IPS DF 6.9 (cell line): ENCODE measurements around the gene FHIT.

Experiments used
- DNase-seq: peaks from one replicate; pipeline ENCODE4 v3.0.0-alpha.2; 2013; ENCODE audit warnings: low read depth, low spot score
- H3K27ac ChIP-seq: one replicate; pipeline ENCODE4 v1.5.1; 2013; ENCODE audit warnings: low read length, control low read depth
- H3K27me3 ChIP-seq: 2 replicates; pipeline ENCODE4 v1.6.1; 2013; ENCODE audit warnings: mild to moderate bottlenecking, low read length; ENCODE audit not compliant: control insufficient read depth, insufficient read depth
- H3K36me3 ChIP-seq: 2 replicates; pipeline ENCODE4 v1.6.1; 2013; ENCODE audit warnings: low read length; ENCODE audit not compliant: control insufficient read depth, insufficient read depth
- H3K4me1 ChIP-seq: 2 replicates; pipeline ENCODE4 v1.6.1; 2013; ENCODE audit warnings: low read length; ENCODE audit not compliant: control insufficient read depth, insufficient read depth
- H3K4me3 ChIP-seq: 2 replicates; pipeline ENCODE4 v1.5.1; 2013; ENCODE audit warnings: mild to moderate bottlenecking, low read length
- H3K9me3 ChIP-seq: 2 replicates; pipeline ENCODE4 v1.6.1; 2013; ENCODE audit warnings: low read length, inconsistent platforms; ENCODE audit not compliant: control insufficient read depth, insufficient read depth
- WGBS: extraction: QIAGEN DNeasy Blood & Tissue Kit; methylation state at CpG from one replicate; pipeline ENCODE4 v1.1.7; 2013; ENCODE audit warnings: mixed read lengths, missing lambda C conversion rate; ENCODE audit not compliant: insufficient read length, insufficient coverage; 5-methylcytosine and 5-hydroxymethylcytosine counted together

The FHIT gene

DNA sequence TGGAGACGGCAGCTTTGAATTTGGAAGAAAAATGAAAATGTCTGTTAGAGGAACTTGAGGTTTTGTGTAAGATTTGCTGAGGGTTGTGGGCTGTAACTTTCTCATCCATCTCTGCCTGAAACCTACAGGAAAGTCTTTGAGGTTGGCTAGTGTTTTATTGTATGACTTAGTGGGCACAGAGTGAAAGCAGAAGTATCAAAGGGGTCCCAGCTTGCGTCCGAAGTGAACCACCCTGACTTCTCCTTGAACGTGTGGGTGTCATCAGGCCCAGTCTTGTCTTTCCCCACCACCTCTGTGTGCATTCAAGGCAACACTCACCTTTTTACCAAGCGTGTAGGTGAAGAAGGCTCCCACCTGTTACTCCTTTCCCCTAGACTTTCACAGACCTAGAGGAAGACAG, 1519.3 kb downstream of the FHIT start:
- Histone ChIP-seq H3K27ac (no peak overlapping the region), H3K4me3 (no peak overlapping the region), H3K36me3 (no peaks in the 10 kb centered on the region), H3K27me3 (no peaks in the 10 kb centered on the region), H3K4me1 (no peaks in the 10 kb centered on the region), H3K9me3 (no peaks in the 10 kb centered on the region)
- DNase-seq: no peak
- WGBS: no CpG with 5 or more reads among the region's 5 CpGs

DNA sequence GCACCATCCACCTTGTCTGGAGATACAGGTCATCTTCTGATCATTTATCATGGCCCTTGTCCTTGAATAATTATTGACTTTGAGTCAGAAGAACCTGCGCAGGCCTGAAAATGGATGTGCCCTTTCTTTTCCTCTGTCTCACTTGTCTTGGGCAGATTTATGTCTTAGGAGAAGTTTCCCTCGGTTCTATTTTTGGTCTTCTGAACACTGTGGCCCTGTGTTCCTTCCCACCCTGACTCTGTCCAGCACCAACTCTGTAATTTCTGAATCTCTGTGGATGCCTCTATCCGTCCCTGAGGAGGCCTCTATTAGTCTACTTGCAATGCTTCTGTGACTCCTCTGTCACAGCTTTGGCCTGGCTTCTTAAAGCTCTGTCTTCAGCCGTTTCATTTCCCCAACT, 1520.7 kb downstream of the FHIT start:
- no peak overlapping the region for H3K4me3 ChIP-seq
- no peaks in the 10 kb centered on the region for H3K4me1 ChIP-seq
- H3K36me3 ChIP-seq: no peaks in the 10 kb centered on the region
- no peaks in the 10 kb centered on the region for H3K9me3 ChIP-seq
- H3K27me3 ChIP-seq: no peaks in the 10 kb centered on the region
- H3K27ac ChIP-seq: no peak overlapping the region
- WGBS: no CpG with 5 or more reads among the region's 4 CpGs
- DNase-seq: no peak

DNA sequence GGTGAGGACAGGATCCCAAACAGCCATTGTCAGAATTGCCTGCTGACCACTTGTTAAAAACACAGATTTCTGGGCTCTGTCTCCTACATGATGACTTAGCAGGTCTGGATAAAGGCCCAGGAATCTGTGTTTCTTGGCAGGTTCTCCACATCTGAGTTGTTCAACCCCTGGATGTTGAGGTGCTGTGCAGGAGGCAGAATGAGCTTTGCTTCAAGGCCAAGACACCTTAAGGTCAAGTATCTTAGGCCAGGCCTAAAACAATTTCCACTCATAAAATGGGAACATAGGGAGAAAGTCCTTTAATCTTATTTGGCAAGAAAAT, 1522.7 kb downstream of the FHIT start:
- Histone ChIP-seq H3K4me1 (no peaks in the 10 kb centered on the region), H3K36me3 (no peaks in the 10 kb centered on the region), H3K4me3 (no peak overlapping the region), H3K9me3 (no peaks in the 10 kb centered on the region), H3K27me3 (no peaks in the 10 kb centered on the region), H3K27ac (no peak overlapping the region)
- DNase-seq: no peak

DNA sequence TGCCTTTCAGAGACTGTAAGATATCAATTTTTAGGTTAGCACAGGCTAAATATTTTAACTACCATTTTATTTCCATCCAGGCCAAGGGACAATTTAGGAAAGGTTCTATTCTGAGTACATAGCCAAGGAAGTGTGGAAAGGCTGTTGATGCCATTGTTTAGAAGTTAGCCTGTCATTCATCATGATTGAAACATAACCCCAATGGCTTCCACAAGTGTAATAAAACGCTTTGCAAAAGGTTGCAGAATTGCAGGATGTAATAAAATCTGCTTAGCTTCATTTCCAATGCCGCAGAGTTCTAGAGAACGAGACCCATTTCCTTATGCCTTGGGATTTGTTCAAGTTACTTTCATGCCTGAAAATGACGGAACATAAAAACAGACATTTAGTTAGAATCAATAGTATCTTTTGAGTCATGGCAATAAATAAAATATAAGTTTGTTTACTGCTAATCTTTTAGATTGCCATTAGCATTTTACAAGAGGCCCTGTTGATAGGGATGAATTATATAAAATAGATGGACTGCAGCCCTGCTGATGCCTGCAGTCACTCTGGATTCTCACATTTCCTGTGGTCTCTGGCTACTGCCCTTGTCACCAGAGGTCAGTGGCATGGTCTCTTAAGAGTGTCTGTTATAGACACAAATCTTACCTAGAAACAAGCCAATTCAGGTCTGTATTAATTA, 1523.2 kb downstream of the FHIT start:
- H3K27me3 ChIP-seq: no peaks in the 10 kb centered on the region
- H3K9me3 ChIP-seq: no peaks in the 10 kb centered on the region
- H3K4me3 ChIP-seq: no peak overlapping the region
- WGBS: no CpG with 5 or more reads among the region's 4 CpGs
- no peak for DNase-seq
- no peak overlapping the region for H3K27ac ChIP-seq
- no peaks in the 10 kb centered on the region for H3K36me3 ChIP-seq
- H3K4me1 ChIP-seq: no peaks in the 10 kb centered on the region

DNA sequence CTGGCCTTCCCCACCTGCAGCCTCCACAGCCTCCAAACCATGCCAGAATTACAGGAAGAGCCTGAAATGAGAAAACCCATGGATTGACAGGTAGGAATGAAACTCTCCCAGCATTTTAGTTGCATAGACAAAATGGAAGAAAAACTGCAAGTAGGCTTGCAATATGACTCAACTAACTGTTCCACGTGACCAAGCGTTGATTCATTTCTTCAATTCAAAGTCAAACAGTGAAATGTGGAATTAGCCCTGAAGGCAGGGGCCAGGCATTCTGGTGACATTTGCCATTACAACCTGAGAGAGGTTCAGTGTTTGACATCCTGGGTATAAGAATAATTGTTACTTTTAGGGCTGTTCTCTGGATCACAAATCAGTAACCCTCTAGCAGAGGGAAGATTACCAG, 1525.0 kb downstream of the FHIT start:
- no CpG with 5 or more reads among the region's 2 CpGs for WGBS
- DNase-seq: no peak
- H3K9me3 ChIP-seq: no peaks in the 10 kb centered on the region
- H3K36me3 ChIP-seq: no peaks in the 10 kb centered on the region
- H3K27me3 ChIP-seq: no peaks in the 10 kb centered on the region
- H3K27ac ChIP-seq: no peak overlapping the region
- H3K4me1 ChIP-seq: no peaks in the 10 kb centered on the region
- H3K4me3 ChIP-seq: no peak overlapping the region

DNA sequence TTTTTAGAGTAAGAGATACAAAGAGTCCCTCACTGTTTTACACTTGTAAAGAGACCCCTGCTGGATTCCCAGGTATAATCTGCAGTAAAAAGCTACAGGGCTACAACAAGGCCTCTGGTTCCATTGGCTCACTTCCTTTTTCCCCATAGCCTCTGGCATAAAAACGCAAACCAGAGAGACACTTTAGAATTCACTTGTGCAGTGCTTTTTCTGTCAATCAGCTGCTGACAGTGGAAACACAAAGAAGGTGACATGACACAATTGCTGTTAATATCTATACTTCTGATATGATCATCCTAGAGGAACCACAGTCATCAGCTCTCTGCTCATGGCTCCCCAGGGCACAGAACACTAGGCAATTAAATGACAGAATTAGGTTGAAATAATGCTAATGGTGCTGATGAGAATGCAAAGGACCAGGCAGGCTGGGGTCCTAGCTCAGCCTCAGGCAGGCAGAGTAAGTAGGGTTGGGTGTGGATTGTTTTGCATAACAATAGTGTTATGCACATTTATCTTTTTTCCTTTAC, 1533.5 kb downstream of the FHIT start:
- WGBS: no CpG with 5 or more reads among the region's 1 CpG
- Histone ChIP-seq H3K4me1 (peaks cover 2% of the 10 kb centered on the region; the same call in 1 of the 2 replicates), H3K27ac (no peak overlapping the region), H3K36me3 (no peaks in the 10 kb centered on the region), H3K27me3 (no peaks in the 10 kb centered on the region), H3K4me3 (no peak overlapping the region), H3K9me3 (no peaks in the 10 kb centered on the region)
- DNase-seq: no peak

DNA sequence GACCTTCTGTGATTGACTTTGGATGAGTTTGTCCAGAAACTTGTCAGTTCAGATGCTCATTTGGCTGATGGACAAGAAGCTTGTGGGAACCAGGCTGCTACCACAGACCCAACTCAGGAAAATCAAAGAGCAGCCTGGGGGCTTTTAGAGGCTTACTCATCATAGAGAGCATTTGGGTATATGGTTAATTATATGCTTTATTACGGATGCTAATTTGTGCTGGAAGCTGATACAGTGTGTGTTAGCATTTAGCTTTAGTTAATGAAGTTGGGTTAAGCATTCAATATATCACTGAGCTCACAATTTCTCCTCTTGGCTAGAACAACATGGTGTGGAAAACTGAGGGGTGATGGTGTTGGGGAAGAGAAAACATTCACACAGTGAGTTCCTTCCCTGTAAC, 1537.2 kb downstream of the FHIT start:
- DNase-seq: no peak
- no peaks in the 10 kb centered on the region for H3K36me3 ChIP-seq
- no peaks in the 10 kb centered on the region for H3K9me3 ChIP-seq
- no CpG with 5 or more reads among the region's 1 CpG for WGBS
- H3K4me3 ChIP-seq: no peak overlapping the region
- H3K27me3 ChIP-seq: no peaks in the 10 kb centered on the region
- H3K27ac ChIP-seq: no peak overlapping the region
- H3K4me1 ChIP-seq: peaks cover 2% of the 10 kb centered on the region; the same call in 1 of the 2 replicates

DNA sequence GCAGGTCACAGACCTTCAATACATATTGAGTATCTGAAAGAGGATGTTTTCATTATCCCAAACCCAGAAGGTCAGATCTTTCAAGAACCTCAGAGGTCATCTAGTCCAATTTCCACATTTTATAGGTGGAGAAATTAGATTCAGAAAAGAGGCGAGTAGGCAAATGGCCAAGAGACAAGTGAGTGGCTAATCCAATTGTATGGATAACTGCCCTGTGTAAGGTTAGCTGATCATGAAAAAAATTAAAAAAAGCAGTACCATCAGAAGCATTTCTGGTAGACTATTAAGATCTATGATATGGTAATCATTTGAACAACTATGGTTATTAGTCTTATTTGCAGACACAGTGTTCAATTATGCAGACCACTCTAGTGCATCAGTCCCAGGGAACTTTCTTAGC, 1540.7 kb downstream of the FHIT start:
- no peaks in the 10 kb centered on the region for H3K4me1 ChIP-seq
- no peak overlapping the region for H3K27ac ChIP-seq
- no peaks in the 10 kb centered on the region for H3K9me3 ChIP-seq
- no peaks in the 10 kb centered on the region for H3K27me3 ChIP-seq
- no CpG with 5 or more reads among the region's 1 CpG for WGBS
- H3K36me3 ChIP-seq: no peaks in the 10 kb centered on the region
- no peak overlapping the region for H3K4me3 ChIP-seq
- no peak for DNase-seq

DNA sequence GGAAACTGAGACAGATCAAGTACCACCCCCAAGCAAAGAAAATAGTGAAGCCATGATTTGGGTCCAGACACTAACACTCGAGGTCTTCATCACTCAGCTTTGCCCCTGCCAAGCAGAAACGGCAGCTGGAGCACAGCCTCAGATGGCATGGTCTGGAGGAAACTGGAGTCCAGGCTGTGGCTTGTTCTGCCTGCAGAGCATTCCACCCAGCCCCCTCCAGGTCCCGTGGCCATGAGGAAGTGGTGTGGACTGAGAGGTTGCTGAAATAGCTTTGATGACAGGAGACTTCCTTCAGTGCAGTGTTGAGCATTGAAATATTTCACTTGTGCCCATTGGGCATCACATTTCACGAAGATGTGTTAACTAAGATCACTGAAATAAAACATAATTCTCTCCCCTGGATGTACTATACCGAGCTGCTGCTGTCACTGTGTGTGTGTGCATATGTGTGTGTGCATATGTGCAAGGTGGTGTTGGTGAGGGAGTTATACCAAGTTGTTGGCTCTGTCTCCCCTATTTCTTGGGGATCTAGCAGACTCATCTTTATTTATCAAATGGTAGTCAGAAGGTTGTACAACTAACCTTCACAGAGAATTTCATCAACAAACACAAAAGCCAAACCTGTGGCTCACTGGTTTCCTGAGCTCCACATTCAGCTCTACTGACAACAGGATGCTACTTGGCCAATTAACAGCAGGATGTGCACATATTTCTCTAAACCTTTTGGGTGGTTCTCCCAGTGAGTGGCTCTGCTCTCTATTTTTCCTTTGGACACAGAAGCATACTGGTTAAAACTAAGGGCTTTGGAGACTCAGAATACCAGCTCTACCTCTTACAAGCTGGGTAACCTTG, 1541.3 kb downstream of the FHIT start:
- H3K27me3 ChIP-seq: no peaks in the 10 kb centered on the region
- H3K36me3 ChIP-seq: no peaks in the 10 kb centered on the region
- WGBS: no CpG with 5 or more reads among the region's 5 CpGs
- no peak overlapping the region for H3K27ac ChIP-seq
- H3K4me3 ChIP-seq: no peak overlapping the region
- H3K4me1 ChIP-seq: no peaks in the 10 kb centered on the region
- no peak for DNase-seq
- H3K9me3 ChIP-seq: no peaks in the 10 kb centered on the region

DNA sequence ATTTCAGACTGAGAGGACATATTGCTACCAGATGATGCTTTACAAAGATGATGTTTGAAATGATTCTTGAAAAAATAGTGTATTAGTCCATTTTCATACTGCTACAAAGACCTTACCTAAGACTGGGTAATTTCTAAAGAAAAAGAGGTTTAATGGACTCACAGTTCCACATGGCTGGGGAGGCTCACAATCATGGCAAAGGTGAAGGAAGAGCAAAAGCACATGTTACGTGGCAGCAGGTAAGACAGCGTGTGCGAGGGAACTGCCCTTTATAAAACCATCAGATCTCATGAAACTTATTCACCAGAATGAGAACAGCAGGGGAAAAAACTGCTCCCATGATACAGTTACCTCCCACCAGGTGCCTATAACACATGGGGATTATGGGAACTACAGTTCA, 1543.0 kb downstream of the FHIT start:
- WGBS: no CpG with 5 or more reads among the region's 3 CpGs
- no peak for DNase-seq
- H3K4me3 ChIP-seq: no peak overlapping the region
- no peaks in the 10 kb centered on the region for H3K4me1 ChIP-seq
- no peaks in the 10 kb centered on the region for H3K9me3 ChIP-seq
- no peak overlapping the region for H3K27ac ChIP-seq
- no peaks in the 10 kb centered on the region for H3K27me3 ChIP-seq
- no peaks in the 10 kb centered on the region for H3K36me3 ChIP-seq

DNA sequence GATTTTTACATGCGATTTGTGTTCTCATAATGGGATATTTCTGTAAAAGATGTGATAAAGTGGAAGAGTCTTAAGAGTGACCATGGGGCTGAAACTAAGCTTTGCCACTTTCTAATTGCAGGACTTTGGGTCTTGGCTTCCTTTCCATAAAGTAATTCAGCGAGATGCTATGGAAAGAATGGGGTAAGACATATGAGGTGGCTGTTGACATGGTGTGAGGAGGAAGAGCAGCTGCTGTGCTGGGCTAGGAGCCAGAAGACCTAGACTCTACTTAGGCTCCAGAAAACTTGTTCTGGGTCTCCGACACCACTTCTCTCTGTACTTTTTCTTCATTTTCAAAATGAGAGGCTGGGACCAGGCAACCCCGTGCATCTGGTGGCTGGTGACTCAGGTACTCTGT, 1547.0 kb downstream of the FHIT start:
- no CpG with 5 or more reads among the region's 4 CpGs for WGBS
- H3K27ac ChIP-seq: no peak overlapping the region
- no peaks in the 10 kb centered on the region for H3K36me3 ChIP-seq
- DNase-seq: no peak
- no peaks in the 10 kb centered on the region for H3K9me3 ChIP-seq
- no peaks in the 10 kb centered on the region for H3K27me3 ChIP-seq
- H3K4me3 ChIP-seq: no peak overlapping the region
- no peaks in the 10 kb centered on the region for H3K4me1 ChIP-seq
